ENCODE results near the gene NAB1.

DNA sequence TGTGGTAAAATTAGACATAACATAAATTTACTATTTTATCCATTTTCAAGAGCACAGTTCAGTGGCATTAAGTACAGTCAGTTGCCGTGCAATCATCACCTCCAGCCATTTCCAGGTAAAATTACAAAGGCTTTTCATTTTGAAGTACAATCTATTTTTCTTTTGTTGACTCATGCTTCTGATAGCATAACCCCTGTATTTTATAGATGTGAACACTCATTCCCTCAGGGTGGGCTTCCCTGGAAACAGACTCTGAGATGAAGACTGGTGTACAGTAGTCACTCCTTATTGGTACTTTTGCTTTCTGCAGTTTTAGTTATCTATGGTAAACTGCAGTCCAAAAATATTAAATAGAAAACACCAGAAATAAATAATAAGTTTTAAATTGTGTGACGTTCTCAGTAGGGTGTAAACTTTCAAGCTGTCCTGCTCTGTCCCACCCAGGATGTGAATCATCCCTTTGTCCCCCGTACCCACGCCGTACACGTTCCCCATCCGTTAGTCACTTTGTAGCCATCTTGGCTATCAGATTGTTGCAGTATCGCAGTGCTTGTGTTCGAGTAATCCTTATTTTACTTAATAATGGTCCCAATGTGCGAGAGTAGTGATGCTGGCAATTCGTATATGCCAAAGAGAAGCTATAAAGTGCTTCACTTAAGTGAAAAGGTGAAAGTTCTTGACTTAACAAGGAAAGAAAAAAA, 41.1 kb upstream of the NAB1 start:
- TF ChIP-seq CTCF (IDR thresholded peaks at IDR 0.05; ENCODE audit: low read length), result no peak
- TF ChIP-seq EZH2 (IDR thresholded peaks at IDR 0.05; ENCODE audit: borderline replicate concordance, low read length), result no peak

Data from OCI-LY1 (cell line).